ENCODE results near the gene NCOR1. TPM values are rescaled to one million over a fixed set of nuclear protein-coding genes. Genes with fewer than 3 reads are reported as not detected.
"Not testable (repeated sequence)": the region's sequence is repeated elsewhere in the genome, so short reads cannot be mapped to it uniquely, and the experiment has no call there.

The NCOR1 gene
- total RNA-seq, 1 experiment from 2014 or later: 83.8 TPM

DNA sequence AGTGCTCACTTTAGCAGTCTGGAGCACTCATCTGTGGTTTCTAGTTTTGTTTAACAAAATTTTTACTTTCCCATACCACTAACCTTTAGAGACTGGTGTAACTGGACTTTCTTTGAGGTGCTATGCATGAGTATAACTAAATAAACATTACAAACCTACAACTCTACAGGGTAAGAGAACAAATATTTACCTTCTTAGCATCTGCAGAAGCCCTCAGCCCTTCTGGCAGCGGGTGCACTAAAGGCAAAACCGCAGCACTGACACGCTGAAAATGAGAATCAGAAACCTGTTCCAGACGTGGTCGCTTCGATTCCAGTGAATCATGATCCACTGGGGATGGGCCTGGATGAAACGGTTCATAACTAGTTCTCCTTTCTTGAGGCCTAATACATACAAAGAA is 43.7 kb downstream of the NCOR1 start:
- no peak overlapping the region for H3K27ac ChIP-seq (ENCODE audit: low read length)
- no TSS peak for BruUV-seq (replicated peaks)
- H3K4me3 ChIP-seq (ENCODE audit: low read depth in 2 of 2, low read length in 2 of 2): peak overlapping the region in 1 of 2 experiments; percentile 6; a peak in 1 of 4 replicates
- H3K4me1 ChIP-seq (ENCODE audit: control insufficient read depth, insufficient read depth, low read length): peaks cover 6% of the 10 kb centered on the region
- H3K27me3 ChIP-seq (ENCODE audit: control insufficient read depth, insufficient read depth, low read length): no peaks in the 10 kb centered on the region
- ATAC-seq (peak; percentile 88), DNase-seq (ENCODE audit: low read depth, low spot score) (peak; percentile 39)
- H3K36me3 ChIP-seq (ENCODE audit: control insufficient read depth, insufficient read depth, low read length): no peaks in the 10 kb centered on the region
- H3K9me3 ChIP-seq (ENCODE audit: control insufficient read depth, insufficient read depth, low read depth, low read length): no peaks in the 10 kb centered on the region
- TF ChIP-seq TCF7L2 (IDR thresholded peaks at IDR 0.05; ENCODE audit: low read depth, low read length): peak; percentile 62; the same call in 1 of the 2 replicates
- TF ChIP-seq, protein P1, sequence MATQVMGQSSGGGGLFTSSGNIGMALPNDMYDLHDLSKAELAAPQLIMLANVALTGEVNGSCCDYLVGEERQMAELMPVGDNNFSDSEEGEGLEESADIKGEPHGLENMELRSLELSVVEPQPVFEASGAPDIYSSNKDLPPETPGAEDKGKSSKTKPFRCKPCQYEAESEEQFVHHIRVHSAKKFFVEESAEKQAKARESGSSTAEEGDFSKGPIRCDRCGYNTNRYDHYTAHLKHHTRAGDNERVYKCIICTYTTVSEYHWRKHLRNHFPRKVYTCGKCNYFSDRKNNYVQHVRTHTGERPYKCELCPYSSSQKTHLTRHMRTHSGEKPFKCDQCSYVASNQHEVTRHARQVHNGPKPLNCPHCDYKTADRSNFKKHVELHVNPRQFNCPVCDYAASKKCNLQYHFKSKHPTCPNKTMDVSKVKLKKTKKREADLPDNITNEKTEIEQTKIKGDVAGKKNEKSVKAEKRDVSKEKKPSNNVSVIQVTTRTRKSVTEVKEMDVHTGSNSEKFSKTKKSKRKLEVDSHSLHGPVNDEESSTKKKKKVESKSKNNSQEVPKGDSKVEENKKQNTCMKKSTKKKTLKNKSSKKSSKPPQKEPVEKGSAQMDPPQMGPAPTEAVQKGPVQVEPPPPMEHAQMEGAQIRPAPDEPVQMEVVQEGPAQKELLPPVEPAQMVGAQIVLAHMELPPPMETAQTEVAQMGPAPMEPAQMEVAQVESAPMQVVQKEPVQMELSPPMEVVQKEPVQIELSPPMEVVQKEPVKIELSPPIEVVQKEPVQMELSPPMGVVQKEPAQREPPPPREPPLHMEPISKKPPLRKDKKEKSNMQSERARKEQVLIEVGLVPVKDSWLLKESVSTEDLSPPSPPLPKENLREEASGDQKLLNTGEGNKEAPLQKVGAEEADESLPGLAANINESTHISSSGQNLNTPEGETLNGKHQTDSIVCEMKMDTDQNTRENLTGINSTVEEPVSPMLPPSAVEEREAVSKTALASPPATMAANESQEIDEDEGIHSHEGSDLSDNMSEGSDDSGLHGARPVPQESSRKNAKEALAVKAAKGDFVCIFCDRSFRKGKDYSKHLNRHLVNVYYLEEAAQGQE (IDR thresholded peaks at IDR 0.05; ENCODE audit: insufficient read depth in 1 of 2, low read depth in 2 of 2, low read length in 1 of 2): no peak
- TF ChIP-seq SIN3A (IDR thresholded peaks at IDR 0.05; ENCODE audit: borderline replicate concordance, insufficient read depth, low read depth, low read length): no peak
- intact Hi-C loops (cut with micrococcal nuclease; ENCODE audit: unreplicated experiment) (no loop called here), in situ Hi-C loops (cut with HindIII; ENCODE audit: low pct_unique_long_range_greater_than_20kb, low sequenced_read_pairs) (no loop called here)
- ChIA-PET CTCF (no interaction called here), POLR2A (no interaction called here)

DNA sequence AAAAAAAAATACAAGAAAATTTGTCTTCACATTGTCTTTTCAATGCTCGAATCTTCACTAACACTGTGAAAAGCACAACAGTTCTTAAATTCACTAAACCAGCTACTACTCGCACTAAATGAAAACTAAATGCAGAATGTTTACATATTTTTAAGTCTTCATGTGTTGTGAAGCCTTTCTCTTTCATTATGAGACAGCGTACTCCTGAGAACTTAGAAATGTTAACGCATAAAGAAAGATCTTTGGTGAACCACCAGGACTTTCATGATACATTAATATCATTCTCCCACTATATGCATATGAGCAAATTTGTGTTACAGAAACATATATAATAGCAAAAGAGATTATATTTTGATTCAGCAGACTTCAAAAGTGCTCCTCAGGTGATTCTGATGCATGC is 48.6 kb downstream of the NCOR1 start:
- H3K4me1 ChIP-seq (ENCODE audit: control insufficient read depth, insufficient read depth, low read length); intact Hi-C loops (cut with micrococcal nuclease; ENCODE audit: unreplicated experiment); H3K27me3 ChIP-seq (ENCODE audit: control insufficient read depth, insufficient read depth, low read length); CTCF ChIA-PET; BruUV-seq (replicated peaks); H3K36me3 ChIP-seq (ENCODE audit: control insufficient read depth, insufficient read depth, low read length); POLR2A ChIA-PET; H3K27ac ChIP-seq (ENCODE audit: low read length); in situ Hi-C loops (cut with HindIII; ENCODE audit: low pct_unique_long_range_greater_than_20kb, low sequenced_read_pairs); H3K9me3 ChIP-seq (ENCODE audit: control insufficient read depth, insufficient read depth, low read depth, low read length); H3K4me3 ChIP-seq (ENCODE audit: low read depth in 2 of 2, low read length in 2 of 2); DNase-seq (ENCODE audit: low read depth, low spot score); ATAC-seq: not testable (repeated sequence)

GRCh38 chr17:16158714-16159113 is 56.6 kb downstream of the NCOR1 start:
- in situ Hi-C loops (cut with HindIII; ENCODE audit: low pct_unique_long_range_greater_than_20kb, low sequenced_read_pairs) (no loop called here), intact Hi-C loops (cut with micrococcal nuclease; ENCODE audit: unreplicated experiment) (no loop called here)
- H3K4me1 ChIP-seq (ENCODE audit: control insufficient read depth, insufficient read depth, low read length): no peaks in the 10 kb centered on the region; the same call in 1 of the 2 replicates
- DNase-seq (ENCODE audit: low read depth, low spot score): no peak
- no peak overlapping the region for H3K27ac ChIP-seq (ENCODE audit: low read length)
- BruUV-seq (replicated peaks): no TSS peak
- no peak overlapping the region for H3K4me3 ChIP-seq (ENCODE audit: low read depth in 2 of 2, low read length in 2 of 2)
- TF ChIP-seq, protein P1 (IDR thresholded peaks at IDR 0.05; ENCODE audit: insufficient read depth in 1 of 2, low read depth in 2 of 2, low read length in 1 of 2): no peak
- no peak for TF ChIP-seq TCF7L2 (IDR thresholded peaks at IDR 0.05; ENCODE audit: low read depth, low read length)
- no peak for TF ChIP-seq POLR2AphosphoS5 (IDR thresholded peaks at IDR 0.05; ENCODE audit: low read depth, low read length)
- TF ChIP-seq, protein P2, sequence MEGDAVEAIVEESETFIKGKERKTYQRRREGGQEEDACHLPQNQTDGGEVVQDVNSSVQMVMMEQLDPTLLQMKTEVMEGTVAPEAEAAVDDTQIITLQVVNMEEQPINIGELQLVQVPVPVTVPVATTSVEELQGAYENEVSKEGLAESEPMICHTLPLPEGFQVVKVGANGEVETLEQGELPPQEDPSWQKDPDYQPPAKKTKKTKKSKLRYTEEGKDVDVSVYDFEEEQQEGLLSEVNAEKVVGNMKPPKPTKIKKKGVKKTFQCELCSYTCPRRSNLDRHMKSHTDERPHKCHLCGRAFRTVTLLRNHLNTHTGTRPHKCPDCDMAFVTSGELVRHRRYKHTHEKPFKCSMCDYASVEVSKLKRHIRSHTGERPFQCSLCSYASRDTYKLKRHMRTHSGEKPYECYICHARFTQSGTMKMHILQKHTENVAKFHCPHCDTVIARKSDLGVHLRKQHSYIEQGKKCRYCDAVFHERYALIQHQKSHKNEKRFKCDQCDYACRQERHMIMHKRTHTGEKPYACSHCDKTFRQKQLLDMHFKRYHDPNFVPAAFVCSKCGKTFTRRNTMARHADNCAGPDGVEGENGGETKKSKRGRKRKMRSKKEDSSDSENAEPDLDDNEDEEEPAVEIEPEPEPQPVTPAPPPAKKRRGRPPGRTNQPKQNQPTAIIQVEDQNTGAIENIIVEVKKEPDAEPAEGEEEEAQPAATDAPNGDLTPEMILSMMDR (IDR thresholded peaks at IDR 0.05): no peak
- no peak for TF ChIP-seq SIN3A (IDR thresholded peaks at IDR 0.05; ENCODE audit: borderline replicate concordance, insufficient read depth, low read depth, low read length)
- no peaks in the 10 kb centered on the region for H3K27me3 ChIP-seq (ENCODE audit: control insufficient read depth, insufficient read depth, low read length)
- no peaks in the 10 kb centered on the region for H3K9me3 ChIP-seq (ENCODE audit: control insufficient read depth, insufficient read depth, low read depth, low read length)
- ChIA-PET CTCF (interaction anchor here (0.6 kb wide), 1 partner anchor 77 kb away, joined by 5 read pairs; no protein-coding TSS in a partner anchor), POLR2A (no interaction called here)
- H3K36me3 ChIP-seq (ENCODE audit: control insufficient read depth, insufficient read depth, low read length): peaks cover 2% of the 10 kb centered on the region; the same call in 1 of the 2 replicates
- no peak for ATAC-seq
